Activated CD4-positive, alpha-beta memory T cell treated with anti-CD3 and anti-CD28 coated beads, Interleukin-2, amount 10 ng/mL, durations not matched to agents 7 days and 5 days (primary cell): ENCODE measurements around the gene PCNX4. TPM values are rescaled to one million over a fixed set of nuclear protein-coding genes. Genes with fewer than 3 reads are reported as not detected.
A peak's percentile ranks its signal among the peaks of the same experiment; 100 is the strongest.
"Not testable (repeated sequence)": the region's sequence is repeated elsewhere in the genome, so short reads cannot be mapped to it uniquely, and the experiment has no call there.

Source experiments
- CTCF ChIA-PET: fragments of 350-600 bp; sonication (Branson Sonifier 250); formaldehyde crosslinking; loops from one replicate; lab custom pipeline; 2021; ENCODE audit warnings: antibody characterized with exemption, inconsistent platforms; lab: Charles Lee
- POLR2A ChIA-PET: fragments of 350-600 bp; sonication (Branson Sonifier 250); formaldehyde crosslinking; loops from one replicate; lab custom pipeline; 2021; ENCODE audit warnings: antibody characterized with exemption; lab: Charles Lee
- DNase-seq: peaks from one replicate; pipeline ENCODE4 v3.0.0-alpha.2; 2020
- H3K27ac Mint-ChIP-seq: one replicate; pipeline ENCODE4 v1.8.0; 2021; ENCODE audit warnings: mild to moderate bottlenecking, mixed read lengths
- H3K27me3 Mint-ChIP-seq: one replicate; pipeline ENCODE4 v1.8.0; 2021; ENCODE audit warnings: mixed read lengths
- H3K36me3 Mint-ChIP-seq: one replicate; pipeline ENCODE4 v1.8.0; 2021; ENCODE audit warnings: low read depth, mixed read lengths
- H3K4me1 Mint-ChIP-seq: one replicate; pipeline ENCODE4 v1.8.0; 2021; ENCODE audit warnings: mixed read lengths
- H3K4me3 Mint-ChIP-seq: one replicate; pipeline ENCODE4 v1.8.0; 2021; ENCODE audit warnings: mild to moderate bottlenecking, mixed read lengths
- H3K9me3 Mint-ChIP-seq: one replicate; pipeline ENCODE4 v1.8.0; 2021; ENCODE audit warnings: mixed read lengths
- total RNA-seq, 2 experiments: library from RNA; stranded (reverse); gene quantifications; one replicate each; pipeline ENCODE4 v1.2.3, GENCODE V29; 2021

The PCNX4 gene
- total RNA-seq, 2 experiments from 2014 or later, result 32.6 to 34.7 TPM

- ChIA-PET CTCF (interaction anchor here (0.6 to 1.8 kb wide), 5 partner anchors 26 to 157 kb away, joined by 3 to 4 read pairs (median 4); no protein-coding TSS in a partner anchor), POLR2A (interaction anchor here (0.6 to 7.2 kb wide), 7 partner anchors 63 to 299 kb away, joined by 3 to 62 read pairs (median 9); partner anchors contain the start of genes DHRS7 and PPM1A)
- Mint-ChIP-seq H3K9me3 (no peaks in the 10 kb centered on the region), H3K36me3 (peaks cover 21% of the 10 kb centered on the region), H3K4me3 (peak overlapping the region; percentile 94), H3K27me3 (no peaks in the 10 kb centered on the region), H3K4me1 (peaks cover 41% of the 10 kb centered on the region), H3K27ac (peak overlapping the region; percentile 96)
- DNase-seq, result no peak
Observed at GRCh38 chr14:60090864-60091519, 731 bp upstream of the PCNX4 start.

GRCh38 chr14:60092526-60092920 lies 800 bp downstream of the PCNX4 start:
- ChIA-PET POLR2A (interaction anchor here (1.0 to 7.2 kb wide), 13 partner anchors 11 to 888 kb away, joined by 3 to 62 read pairs (median 5); partner anchors contain the start of genes DHRS7, PPM1A, SLC38A6 and TRMT5), CTCF (interaction anchor here (1.0 to 2.0 kb wide), 5 partner anchors 59 to 157 kb away, joined by 3 to 7 read pairs (median 4); partner anchors contain the start of genes DHRS7 and PPM1A)
- peak; percentile 27 for DNase-seq
- peaks cover 27% of the 10 kb centered on the region for H3K36me3 Mint-ChIP-seq
- H3K27me3 Mint-ChIP-seq, result no peaks in the 10 kb centered on the region
- H3K27ac Mint-ChIP-seq, result peak overlapping the region; percentile 96
- no peaks in the 10 kb centered on the region for H3K9me3 Mint-ChIP-seq
- peaks cover 41% of the 10 kb centered on the region for H3K4me1 Mint-ChIP-seq
- H3K4me3 Mint-ChIP-seq, result peak overlapping the region; percentile 94

- H3K27ac Mint-ChIP-seq, result peak overlapping the region; percentile 96
- H3K4me1 Mint-ChIP-seq, result peaks cover 41% of the 10 kb centered on the region
- peak overlapping the region; percentile 94 for H3K4me3 Mint-ChIP-seq
- no peaks in the 10 kb centered on the region for H3K9me3 Mint-ChIP-seq
- H3K36me3 Mint-ChIP-seq, result peaks cover 32% of the 10 kb centered on the region
- no peaks in the 10 kb centered on the region for H3K27me3 Mint-ChIP-seq
- CTCF ChIA-PET, result interaction anchor here (1.1 to 2.0 kb wide), 4 partner anchors 72 to 156 kb away, joined by 3 to 7 read pairs (median 4); partner anchors contain the start of genes DHRS7 and PPM1A
- no peak for DNase-seq
- POLR2A ChIA-PET, result interaction anchor here (1.0 to 7.2 kb wide), 8 partner anchors 12 to 155 kb away, joined by 3 to 62 read pairs (median 8); partner anchors contain the start of genes DHRS7 and PPM1A
Observed at GRCh38 chr14:60093080-60093479, 1.4 kb downstream of the PCNX4 start.

GRCh38 chr14:60093606-60094005 lies 1.9 kb downstream of the PCNX4 start:
- ChIA-PET POLR2A (interaction anchor here (1.1 to 7.2 kb wide), 4 partner anchors 58 to 155 kb away, joined by 4 to 62 read pairs (median 29); partner anchors contain the start of genes DHRS7 and PPM1A), CTCF (interaction anchor here (1.0 to 2.0 kb wide), 2 partner anchors 72 to 129 kb away, joined by 3 to 7 read pairs; partner anchors contain the start of gene DHRS7)
- Mint-ChIP-seq H3K27me3 (no peaks in the 10 kb centered on the region), H3K27ac (peak overlapping the region; percentile 96), H3K4me1 (peaks cover 41% of the 10 kb centered on the region), H3K9me3 (no peaks in the 10 kb centered on the region), H3K36me3 (peaks cover 36% of the 10 kb centered on the region), H3K4me3 (peak overlapping the region; percentile 94)
- no peak for DNase-seq

GRCh38 chr14:60094306-60094897 lies 2.7 kb downstream of the PCNX4 start:
- Mint-ChIP-seq H3K27ac (peak overlapping the region; percentile 96), H3K9me3 (no peaks in the 10 kb centered on the region), H3K27me3 (no peaks in the 10 kb centered on the region), H3K4me1 (peaks cover 39% of the 10 kb centered on the region), H3K4me3 (peak overlapping the region; percentile 94), H3K36me3 (peaks cover 36% of the 10 kb centered on the region)
- ChIA-PET POLR2A (interaction anchor here (1.9 to 7.2 kb wide), 2 partner anchors 70 to 154 kb away, joined by 9 to 62 read pairs; partner anchors contain the start of genes DHRS7 and PPM1A), CTCF (interaction anchor here (1.0 kb wide), 1 partner anchor 130 kb away, joined by 3 read pairs; no protein-coding TSS in a partner anchor)
- DNase-seq, result peak; percentile 52

GRCh38 chr14:60095231-60095630 lies 3.5 kb downstream of the PCNX4 start:
- no peaks in the 10 kb centered on the region for H3K27me3 Mint-ChIP-seq
- H3K27ac Mint-ChIP-seq, result no peak overlapping the region
- peaks cover 40% of the 10 kb centered on the region for H3K36me3 Mint-ChIP-seq
- no peaks in the 10 kb centered on the region for H3K9me3 Mint-ChIP-seq
- DNase-seq, result no peak
- no peak overlapping the region for H3K4me3 Mint-ChIP-seq
- peaks cover 39% of the 10 kb centered on the region for H3K4me1 Mint-ChIP-seq
- ChIA-PET CTCF (no interaction called here), POLR2A (interaction anchor here (1.2 to 1.9 kb wide), 3 partner anchors 31 to 153 kb away, joined by 3 to 9 read pairs (median 3); partner anchors contain the start of genes DHRS7 and PPM1A)

GRCh38 chr14:60095781-60096450 lies 4.2 kb downstream of the PCNX4 start:
- Mint-ChIP-seq H3K27ac (no peak overlapping the region), H3K9me3 (no peaks in the 10 kb centered on the region), H3K36me3 (peaks cover 39% of the 10 kb centered on the region), H3K4me3 (no peak overlapping the region), H3K27me3 (no peaks in the 10 kb centered on the region), H3K4me1 (peaks cover 39% of the 10 kb centered on the region)
- ChIA-PET POLR2A (interaction anchor here (1.2 to 1.9 kb wide), 3 partner anchors 31 to 153 kb away, joined by 3 to 9 read pairs (median 3); partner anchors contain the start of genes DHRS7 and PPM1A), CTCF (no interaction called here)
- DNase-seq, result no peak

- H3K27ac Mint-ChIP-seq, result no peak overlapping the region
Observed at GRCh38 chr14:60097974-60098373, 6.3 kb downstream of the PCNX4 start.

GRCh38 chr14:60099855-60100254 lies 8.1 kb downstream of the PCNX4 start:
- CTCF ChIA-PET, result not testable (repeated sequence)

More at GRCh38 chr14:60097974-60098373, 6.3 kb downstream of the PCNX4 start:
- ChIA-PET CTCF (no interaction called here), POLR2A (no interaction called here)
- Mint-ChIP-seq H3K36me3 (peaks cover 36% of the 10 kb centered on the region), H3K4me3 (no peak overlapping the region), H3K27me3 (no peaks in the 10 kb centered on the region), H3K4me1 (peaks cover 35% of the 10 kb centered on the region), H3K9me3 (no peaks in the 10 kb centered on the region)
- no peak for DNase-seq

GRCh38 chr14:60101786-60102185 lies 10.1 kb downstream of the PCNX4 start:
- Mint-ChIP-seq H3K4me3 (no peak overlapping the region), H3K27me3 (no peaks in the 10 kb centered on the region), H3K27ac (no peak overlapping the region), H3K36me3 (peaks cover 37% of the 10 kb centered on the region), H3K9me3 (no peaks in the 10 kb centered on the region), H3K4me1 (peaks cover 6% of the 10 kb centered on the region)
- CTCF ChIA-PET, result no interaction called here
- DNase-seq, result no peak
- POLR2A ChIA-PET, result no interaction called here

More at GRCh38 chr14:60099855-60100254, 8.1 kb downstream of the PCNX4 start:
- H3K27ac Mint-ChIP-seq, DNase-seq, H3K9me3 Mint-ChIP-seq, H3K27me3 Mint-ChIP-seq, H3K4me3 Mint-ChIP-seq: not testable (repeated sequence)
- peaks cover 37% of the 10 kb centered on the region for H3K36me3 Mint-ChIP-seq
- peaks cover 17% of the 10 kb centered on the region for H3K4me1 Mint-ChIP-seq
- POLR2A ChIA-PET, result interaction anchor here (0.6 to 1.5 kb wide), 2 partner anchors 11 to 52 kb away, joined by 3 read pairs; no protein-coding TSS in a partner anchor

GRCh38 chr14:60102389-60102788 lies 10.7 kb downstream of the PCNX4 start:
- H3K36me3 Mint-ChIP-seq, result peaks cover 34% of the 10 kb centered on the region
- no peak for DNase-seq
- H3K27me3 Mint-ChIP-seq, result no peaks in the 10 kb centered on the region
- ChIA-PET POLR2A (no interaction called here), CTCF (no interaction called here)
- H3K27ac Mint-ChIP-seq, result no peak overlapping the region
- no peaks in the 10 kb centered on the region for H3K9me3 Mint-ChIP-seq
- H3K4me3 Mint-ChIP-seq, result no peak overlapping the region
- H3K4me1 Mint-ChIP-seq, result peaks cover 6% of the 10 kb centered on the region

GRCh38 chr14:60106339-60106738 lies 14.6 kb downstream of the PCNX4 start:
- Mint-ChIP-seq H3K27ac (no peak overlapping the region), H3K9me3 (no peaks in the 10 kb centered on the region), H3K36me3 (peaks cover 48% of the 10 kb centered on the region), H3K4me1 (peaks cover 6% of the 10 kb centered on the region), H3K27me3 (no peaks in the 10 kb centered on the region), H3K4me3 (no peak overlapping the region)
- no peak for DNase-seq
- ChIA-PET POLR2A (interaction anchor here (1.5 kb wide), 1 partner anchor 59 kb away, joined by 4 read pairs; the partner anchor contains the start of gene DHRS7), CTCF (no interaction called here)
